Activated T-helper 1 cell treated with anti-CD3 and anti-CD28 coated beads, Interleukin-2, amount 50 U/mL, for 16 hours (primary cell): Measurements from ENCODE around the gene ZC3H18.

Experiments
- DNase-seq, 2 donors: peaks; one replicate each; pipeline ENCODE4 v3.0.0-alpha.2; 2020; ENCODE audit warnings: low read depth in 1 of 2, low spot score in 1 of 2

The ZC3H18 gene

GRCh38 chr16:88548985-88549384, 21.2 kb upstream of the ZC3H18 start:
- no peak for DNase-seq

- no peak for DNase-seq
These were observed 20.4 kb upstream of the ZC3H18 start for GRCh38 chr16:88549671-88550245.

- DNase-seq: no peak
These were observed 19.9 kb upstream of the ZC3H18 start for GRCh38 chr16:88550246-88550661.

- DNase-seq: no peak
These were observed 18.0 kb upstream of the ZC3H18 start for GRCh38 chr16:88552166-88552565.

GRCh38 chr16:88552815-88553214, 17.4 kb upstream of the ZC3H18 start:
- no peak for DNase-seq

GRCh38 chr16:88553739-88554138, 16.5 kb upstream of the ZC3H18 start:
- no peak for DNase-seq

- no peak for DNase-seq
These were observed 15.4 kb upstream of the ZC3H18 start for GRCh38 chr16:88554711-88555264.

GRCh38 chr16:88556294-88556988, 13.8 kb upstream of the ZC3H18 start:
- DNase-seq: no peak

GRCh38 chr16:88558457-88559442, 11.5 kb upstream of the ZC3H18 start:
- DNase-seq: no peak

- DNase-seq: no peak
These were observed 9.3 kb upstream of the ZC3H18 start for GRCh38 chr16:88560714-88561484.

- peak; percentile 38 for DNase-seq
These were observed 8.5 kb upstream of the ZC3H18 start for GRCh38 chr16:88561485-88562359.

GRCh38 chr16:88566158-88566557, 4.0 kb upstream of the ZC3H18 start:
- peak in 1 of 2 donors; percentile 30 for DNase-seq

GRCh38 chr16:88568710-88569613, 1.2 kb upstream of the ZC3H18 start:
- DNase-seq: no peak

- DNase-seq: peak in 1 of 2 donors; percentile 8
These were observed 604 bp upstream of the ZC3H18 start for GRCh38 chr16:88569614-88569984.

- peak in 1 of 2 donors; percentile 9 for DNase-seq
These were observed 489 bp downstream of the ZC3H18 start for GRCh38 chr16:88570691-88571092.

GRCh38 chr16:88575251-88575650, 5.0 kb downstream of the ZC3H18 start:
- no peak for DNase-seq

- DNase-seq: no peak
These were observed 6.1 kb downstream of the ZC3H18 start for GRCh38 chr16:88576307-88576706.

- DNase-seq: no peak
These were observed 7.0 kb downstream of the ZC3H18 start for GRCh38 chr16:88577166-88577565.
